ENCODE data around the gene COL18A1.

COL18A1 gene

DNA sequence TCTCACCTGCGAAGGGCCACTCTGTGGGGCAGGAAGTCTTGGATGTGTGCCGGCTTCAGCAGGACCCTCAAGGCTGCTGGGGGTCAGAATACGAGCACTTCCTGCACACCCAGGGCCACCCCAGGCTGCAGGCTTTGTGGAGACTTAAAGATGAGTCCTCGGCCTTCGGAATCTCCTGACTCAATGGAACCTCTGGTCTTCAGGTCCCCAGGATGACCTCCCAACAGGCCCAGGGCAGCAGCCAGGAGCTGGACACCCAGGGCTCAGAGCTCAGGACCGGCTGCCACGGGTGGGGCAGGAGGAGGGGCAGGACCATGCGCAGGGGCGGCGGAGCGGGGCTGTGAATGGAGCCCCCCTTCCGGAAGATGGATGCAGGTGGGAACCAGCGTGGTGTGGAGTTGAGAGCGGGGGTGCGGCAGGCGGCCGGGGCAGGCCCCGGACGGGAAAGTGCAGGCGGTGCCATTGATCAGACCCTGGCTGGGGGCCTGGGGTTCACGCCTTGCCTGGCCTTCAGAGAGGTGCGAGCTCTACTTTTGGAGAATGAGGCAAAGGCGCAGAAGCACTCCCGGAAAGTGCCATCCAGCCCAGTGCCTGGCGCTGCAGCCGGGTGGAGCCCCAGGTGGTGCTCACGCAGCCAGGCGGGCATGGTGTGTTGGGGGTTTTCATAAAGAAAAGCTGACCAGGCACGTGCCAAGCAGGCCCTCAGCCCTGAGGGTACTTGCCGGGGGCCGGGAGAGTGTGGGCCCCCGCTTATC, 10.4 kb downstream of the COL18A1 start:
- no peak for DNase-seq

DNA sequence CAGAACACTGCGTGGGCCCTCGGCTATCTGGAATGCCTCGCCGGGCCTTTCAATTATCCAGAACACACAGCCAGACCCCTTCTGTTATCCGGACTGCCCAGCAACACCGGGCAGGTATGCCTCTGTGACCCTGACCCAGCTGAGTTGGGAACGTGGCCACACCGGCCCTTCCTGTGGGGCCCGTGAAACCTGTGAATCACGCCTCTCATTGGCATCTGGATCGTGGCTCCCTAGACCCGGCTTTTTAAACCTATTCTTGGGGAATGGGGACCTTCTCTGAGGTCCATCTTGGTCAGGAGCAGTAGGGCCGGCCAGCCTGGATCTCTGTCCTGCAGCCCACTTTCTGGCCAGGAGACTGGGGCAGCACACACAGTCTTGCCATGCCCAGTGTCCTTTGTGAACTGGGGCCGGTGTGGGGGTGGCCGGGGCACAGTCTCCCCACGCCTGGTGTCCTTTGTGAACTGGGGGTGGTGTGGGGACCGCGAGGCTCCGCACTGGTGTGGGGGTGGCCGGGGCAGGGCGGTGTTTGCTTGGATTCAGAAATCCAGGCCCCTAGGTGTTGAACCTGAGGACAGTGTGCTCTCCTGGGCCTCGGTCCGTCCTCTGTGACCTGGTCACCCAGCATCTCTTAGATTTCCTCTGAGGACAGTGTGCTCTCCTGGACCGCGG, 11.1 kb downstream of the COL18A1 start:
- DNase-seq, result no peak

DNA sequence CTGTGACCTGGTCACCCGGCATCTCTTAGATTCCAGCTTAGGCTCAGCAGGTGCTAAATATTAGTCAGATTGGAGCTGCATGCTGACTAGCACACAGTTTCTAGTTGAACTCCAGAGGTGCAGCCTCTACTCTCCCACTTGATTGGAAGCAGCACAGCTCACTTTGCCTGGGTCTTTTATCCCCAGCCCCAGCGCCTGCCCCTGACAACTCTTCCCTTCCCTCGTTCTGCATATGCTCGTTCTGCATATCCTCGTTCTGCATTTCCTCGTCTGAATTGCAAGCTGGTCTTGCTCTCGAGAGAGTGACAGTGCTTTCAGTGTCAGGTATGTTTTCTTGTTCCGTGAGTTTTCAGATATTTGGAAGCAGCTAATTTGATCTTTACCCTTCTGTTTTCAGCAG, 11.7 kb downstream of the COL18A1 start:
- no peak for DNase-seq

DNA sequence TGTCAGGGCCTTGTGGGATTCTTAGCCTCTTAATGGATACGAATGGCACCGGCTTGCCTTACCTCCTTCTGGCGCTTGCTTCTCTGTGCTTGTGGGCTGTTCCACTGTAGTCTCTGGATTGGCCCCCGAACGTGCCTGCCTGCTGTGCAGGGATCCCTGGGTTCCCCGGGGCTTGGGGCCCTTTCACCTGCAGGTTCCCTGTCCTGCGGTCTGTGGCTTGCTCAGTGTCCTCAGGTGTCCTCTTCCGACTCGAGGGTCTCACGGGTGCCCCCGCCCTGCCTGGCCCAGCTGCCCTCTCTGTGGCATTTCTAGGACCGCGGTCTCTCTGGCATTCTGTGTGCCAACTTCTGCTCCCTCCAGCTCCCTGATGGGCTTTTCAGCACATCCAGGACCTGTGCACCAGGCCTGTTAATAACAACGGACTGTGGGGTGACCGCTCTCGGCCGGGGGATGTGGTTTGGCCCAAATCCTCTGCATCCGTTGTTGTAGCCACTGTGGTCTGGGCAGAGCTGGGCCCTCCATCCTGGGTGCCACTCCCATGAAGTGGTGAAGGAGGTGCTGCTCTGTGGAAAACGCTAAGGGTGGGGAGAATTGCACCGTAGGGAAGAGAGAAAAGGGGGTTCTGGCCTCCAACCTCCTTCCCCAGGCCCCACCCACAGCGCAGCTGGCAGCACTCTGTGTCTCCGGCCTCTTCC, 12.4 kb downstream of the COL18A1 start:
- no peak for DNase-seq

DNA sequence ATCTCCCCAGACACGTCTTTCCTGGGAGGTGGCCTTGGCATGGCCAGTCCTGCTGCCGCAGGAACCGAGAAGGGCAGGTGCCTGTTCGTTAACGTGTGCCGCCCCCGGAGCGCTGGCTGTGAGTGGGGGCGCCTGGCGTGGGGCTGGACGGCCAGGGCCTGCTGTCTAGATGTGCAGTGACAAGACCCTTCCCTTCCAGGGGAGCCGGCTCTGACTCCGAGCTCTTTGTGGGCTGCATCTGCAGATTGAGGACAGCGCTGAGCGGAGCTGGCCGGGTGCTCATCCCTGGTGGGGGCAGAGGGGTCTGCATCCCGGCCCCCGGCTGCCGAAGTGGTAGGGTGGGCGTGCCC, 13.0 kb downstream of the COL18A1 start:
- no peak for DNase-seq

DNA sequence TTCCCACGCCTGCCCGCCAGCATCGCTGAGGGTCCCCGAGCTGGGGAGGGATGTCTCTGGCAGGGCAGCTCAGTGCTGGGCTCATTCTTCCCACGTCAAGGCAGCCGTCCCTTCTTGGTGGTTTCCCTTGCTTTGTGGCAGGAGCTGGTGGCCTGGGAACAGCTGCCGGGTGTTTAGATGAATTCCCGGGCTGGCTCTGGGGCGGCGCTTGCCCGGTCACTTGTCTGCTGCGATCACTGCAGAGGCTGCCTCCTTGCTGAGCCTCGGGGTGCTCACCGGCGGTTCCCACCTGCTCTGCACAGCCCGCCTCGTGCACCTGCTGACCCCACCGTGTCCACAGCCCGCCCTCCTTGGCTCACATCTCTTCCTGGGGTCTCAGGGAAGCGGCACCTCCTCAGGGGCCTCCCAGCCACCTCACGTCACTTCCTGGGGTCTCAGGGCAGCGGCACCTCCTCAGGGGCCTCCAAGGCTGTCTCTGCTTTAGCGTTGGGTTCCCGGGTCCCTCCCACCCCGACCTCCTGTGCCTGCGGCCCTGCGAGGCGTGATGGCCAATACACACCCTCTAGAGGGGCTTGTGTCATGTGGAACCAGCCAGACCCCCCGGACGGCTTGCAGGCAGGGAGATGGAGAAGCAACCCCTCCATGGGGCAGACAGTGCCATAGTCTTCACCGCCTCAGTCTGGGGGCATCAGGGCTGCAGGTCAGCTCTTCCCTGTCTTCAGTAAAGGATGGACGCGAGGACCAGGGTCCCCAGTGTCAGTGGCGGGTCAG, 13.5 kb downstream of the COL18A1 start:
- DNase-seq, result no peak

DNA sequence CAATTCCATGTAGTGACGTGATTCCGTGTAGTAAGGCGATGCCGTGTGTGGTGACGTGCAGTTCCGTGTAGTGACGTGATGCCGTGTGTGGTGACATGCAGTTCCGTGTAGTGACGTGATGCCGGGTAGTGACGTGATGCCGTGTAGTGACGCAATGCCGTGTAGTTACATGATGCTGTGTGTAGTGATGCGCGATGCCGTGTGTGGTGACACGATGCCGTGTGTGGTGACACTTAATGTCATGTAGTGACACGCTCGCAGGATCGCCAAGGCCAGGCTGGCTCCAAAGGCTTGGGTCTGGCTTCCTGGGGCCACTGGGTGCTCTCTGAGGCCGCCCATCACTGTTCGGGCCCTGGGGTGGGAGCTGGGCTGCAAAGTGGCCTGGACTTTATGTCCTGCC, 14.2 kb downstream of the COL18A1 start:
- DNase-seq, result no peak

DNA sequence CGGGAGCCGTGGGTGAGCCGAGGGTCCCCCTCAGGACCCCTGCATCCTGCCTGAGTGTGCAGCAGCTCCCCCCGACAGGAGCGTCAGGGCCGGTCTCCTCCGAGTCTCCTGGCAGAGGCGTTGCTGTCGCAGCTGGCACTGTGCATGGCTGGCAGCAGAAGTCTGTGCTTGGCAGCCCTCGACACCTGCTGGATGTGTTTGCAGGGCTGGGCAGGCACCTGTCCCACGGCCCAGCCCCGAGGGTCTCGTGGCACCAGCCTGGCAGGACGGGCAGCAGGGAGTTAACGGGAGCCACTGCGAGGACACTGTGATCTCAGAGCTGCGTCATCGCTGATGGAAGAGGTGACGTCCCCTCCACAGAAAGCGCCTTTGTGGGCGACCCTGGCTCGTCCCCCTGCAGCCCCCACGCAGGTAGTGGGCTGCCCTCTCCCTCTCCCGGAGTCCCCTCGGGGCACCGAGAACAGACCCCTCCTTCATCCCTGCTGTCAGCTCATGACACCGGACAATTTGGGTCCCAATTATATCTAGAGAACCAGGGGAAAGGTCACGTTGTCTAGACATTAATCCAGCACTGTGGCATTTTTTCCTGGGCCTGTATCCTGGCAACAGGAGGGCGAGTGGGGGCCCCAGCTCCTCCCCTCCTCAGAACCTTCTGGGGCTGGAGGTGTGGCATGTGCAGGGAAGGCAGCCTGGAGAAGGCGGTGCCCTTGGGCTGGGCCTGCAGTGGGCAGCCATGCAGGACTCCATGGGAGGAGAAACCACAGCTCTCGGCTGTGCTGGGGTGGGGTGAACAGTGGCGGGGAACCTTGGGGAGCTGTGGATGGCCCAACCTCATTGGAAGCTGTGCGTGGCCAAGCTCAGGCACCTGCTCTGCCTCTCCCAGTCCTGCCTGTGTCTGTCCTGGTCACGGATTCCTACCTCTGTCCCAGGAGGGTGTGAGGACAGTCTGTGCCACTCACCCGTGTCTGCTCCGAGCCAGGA, 15.4 kb downstream of the COL18A1 start:
- DNase-seq, result no peak

DNA sequence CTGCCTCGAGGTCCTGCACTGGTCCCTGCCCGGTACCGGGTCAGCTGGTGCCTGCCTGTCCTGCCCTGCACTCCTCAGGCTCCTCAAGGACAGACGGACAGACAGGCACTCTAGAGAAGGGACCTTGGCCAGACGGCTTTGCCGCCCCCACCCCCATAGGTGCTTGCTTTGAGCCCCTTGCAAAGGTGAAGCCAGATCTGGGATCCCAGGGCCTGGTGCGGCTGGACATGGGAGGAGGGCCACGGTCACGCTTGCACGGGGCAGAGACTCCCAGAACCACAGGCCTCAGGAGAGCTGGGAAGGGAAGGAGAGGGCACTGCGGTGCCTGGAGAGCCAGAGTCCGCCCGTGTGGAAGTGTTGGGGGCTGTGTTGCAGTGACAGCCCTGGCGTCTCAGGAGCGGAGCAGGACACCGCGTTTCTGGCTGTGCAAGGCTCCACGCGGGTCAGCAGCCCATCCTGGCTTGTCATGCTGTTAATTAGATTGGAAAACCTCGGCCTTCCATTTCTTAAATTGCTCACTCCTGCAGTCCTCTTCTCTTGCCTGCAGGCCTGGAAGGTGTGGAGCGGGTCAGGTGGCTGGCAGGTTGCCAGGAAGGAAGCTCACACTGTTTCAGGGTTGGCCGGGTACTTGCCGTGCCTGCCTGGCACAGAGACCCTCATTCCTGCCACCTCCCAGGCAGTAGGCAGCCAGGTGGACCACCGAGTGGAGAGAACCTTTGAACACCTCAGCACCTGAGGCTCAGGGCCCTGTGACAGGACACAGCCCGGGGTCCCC, 16.3 kb downstream of the COL18A1 start:
- DNase-seq, result no peak

DNA sequence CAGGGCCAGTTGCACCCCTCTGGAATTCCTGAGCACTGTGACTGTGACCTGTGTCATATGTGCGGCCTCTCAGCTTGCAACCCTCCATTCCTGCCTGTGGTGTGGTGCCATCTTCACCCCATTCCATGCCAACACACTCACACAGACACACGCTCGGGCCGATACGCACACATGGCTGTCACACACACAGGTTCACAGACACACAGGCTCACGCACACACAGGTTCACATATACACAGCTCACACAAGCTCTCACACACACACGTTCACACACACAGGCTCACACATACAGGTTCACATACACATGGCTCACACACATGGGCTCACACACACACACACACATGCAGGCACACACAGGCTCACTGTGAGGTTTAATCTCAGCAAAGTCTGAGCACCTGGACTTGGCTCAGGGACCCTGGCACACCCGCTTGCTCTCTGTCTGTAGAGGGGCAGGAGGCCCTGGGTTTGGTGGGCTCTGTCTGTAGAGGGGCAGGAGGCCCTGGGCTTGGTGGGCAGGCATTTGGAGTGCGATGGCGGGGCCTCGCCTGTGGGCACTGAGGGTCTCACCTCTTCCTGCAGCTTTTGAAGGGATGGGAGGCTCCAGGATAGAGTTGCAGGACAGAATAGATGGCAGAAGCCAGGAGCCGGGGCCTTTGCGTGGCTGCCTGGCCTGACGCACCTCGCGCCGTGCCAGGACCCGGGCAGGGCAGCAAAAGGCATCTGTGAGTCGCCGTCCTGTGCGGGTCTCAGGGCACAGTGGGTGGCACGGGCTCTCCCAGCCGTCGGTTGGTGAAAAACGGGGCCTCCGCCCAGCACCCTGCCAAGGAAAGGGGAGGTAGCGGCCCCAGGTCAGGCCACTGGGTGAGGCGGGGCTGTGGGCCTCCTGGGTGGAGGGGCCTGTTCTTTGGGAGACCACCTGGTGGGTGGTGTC, 17.1 kb downstream of the COL18A1 start:
- no peak for DNase-seq

DNA sequence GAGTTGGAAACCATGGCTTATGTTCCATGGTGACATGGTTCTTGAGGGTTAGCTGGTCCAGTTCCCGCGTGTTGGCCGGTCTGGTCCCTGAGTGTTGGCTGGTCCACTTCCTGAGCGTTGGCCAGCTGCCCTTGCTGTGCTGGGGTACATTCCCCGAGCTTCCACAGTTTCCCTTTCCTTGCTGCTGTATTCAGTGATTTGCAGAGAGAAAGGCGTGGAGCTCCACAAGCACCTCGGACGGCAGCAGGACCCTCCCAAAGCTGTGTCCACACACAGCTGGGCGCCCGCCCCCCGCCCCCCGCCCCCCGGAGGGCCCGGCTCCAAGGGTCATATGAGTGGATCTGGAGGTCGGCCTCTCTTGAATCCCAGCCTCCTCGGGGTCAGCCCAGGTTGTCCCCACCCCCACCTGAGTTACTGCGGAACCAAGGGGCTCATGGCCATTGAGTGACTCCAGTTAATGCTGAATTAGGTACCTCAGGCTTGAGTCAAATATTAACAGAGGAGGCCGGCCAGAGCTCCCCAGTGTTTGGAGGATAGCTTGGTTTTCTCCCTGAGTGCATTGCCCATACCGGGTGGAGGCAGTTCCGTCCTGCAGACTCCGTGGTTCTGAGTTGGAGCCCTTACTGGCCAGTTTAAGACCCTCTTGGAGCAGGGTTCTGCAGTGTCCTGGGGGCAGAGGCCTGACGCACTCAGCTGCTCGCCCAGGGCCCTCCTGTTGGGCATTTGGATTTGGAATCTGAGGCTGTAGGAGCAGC, 18.4 kb downstream of the COL18A1 start:
- no peak for DNase-seq

DNA sequence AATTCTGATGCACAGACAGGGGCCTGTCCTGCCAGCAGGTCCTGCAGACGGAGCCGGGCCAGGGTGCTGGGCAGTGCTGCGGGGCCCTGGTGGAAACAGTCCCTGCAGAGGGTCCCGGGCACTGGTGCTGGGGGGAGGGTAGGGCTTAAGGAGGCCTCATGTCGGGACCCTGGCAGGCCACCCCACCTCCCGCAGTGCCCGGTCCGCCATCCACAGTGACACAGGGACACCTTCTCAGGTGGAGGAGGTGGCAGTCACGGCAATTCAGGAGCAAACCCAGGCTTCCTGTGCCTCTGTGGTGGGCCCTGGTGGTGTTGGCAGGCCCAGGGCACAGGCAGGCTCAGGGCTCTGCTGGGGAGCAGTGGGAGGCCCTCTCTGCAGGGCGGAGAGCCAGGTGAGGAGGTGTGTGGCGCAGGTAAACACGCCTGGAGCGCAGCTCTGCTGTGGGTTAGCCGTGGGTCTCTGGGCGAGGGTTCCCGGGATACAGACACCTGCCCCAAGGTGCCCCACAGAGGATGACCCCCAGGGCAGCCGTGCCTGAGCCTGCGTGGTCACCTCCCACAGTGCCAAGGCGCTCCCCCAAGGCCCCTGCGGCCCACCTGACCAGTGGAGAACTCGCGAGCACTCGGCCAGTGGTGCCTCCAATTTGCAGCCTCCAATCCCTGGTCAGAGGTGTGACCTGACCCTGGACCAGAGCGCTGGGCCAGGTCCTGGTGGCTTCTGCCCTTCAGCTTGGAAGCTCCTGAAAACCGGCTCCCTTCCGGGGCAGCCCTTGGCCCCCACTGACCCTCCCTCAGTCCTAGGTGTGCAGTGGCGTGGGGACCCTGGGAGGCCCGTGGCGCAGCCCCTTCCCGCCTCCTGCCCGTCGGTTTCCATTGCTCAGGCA, 19.2 kb downstream of the COL18A1 start:
- DNase-seq, result no peak

DNA sequence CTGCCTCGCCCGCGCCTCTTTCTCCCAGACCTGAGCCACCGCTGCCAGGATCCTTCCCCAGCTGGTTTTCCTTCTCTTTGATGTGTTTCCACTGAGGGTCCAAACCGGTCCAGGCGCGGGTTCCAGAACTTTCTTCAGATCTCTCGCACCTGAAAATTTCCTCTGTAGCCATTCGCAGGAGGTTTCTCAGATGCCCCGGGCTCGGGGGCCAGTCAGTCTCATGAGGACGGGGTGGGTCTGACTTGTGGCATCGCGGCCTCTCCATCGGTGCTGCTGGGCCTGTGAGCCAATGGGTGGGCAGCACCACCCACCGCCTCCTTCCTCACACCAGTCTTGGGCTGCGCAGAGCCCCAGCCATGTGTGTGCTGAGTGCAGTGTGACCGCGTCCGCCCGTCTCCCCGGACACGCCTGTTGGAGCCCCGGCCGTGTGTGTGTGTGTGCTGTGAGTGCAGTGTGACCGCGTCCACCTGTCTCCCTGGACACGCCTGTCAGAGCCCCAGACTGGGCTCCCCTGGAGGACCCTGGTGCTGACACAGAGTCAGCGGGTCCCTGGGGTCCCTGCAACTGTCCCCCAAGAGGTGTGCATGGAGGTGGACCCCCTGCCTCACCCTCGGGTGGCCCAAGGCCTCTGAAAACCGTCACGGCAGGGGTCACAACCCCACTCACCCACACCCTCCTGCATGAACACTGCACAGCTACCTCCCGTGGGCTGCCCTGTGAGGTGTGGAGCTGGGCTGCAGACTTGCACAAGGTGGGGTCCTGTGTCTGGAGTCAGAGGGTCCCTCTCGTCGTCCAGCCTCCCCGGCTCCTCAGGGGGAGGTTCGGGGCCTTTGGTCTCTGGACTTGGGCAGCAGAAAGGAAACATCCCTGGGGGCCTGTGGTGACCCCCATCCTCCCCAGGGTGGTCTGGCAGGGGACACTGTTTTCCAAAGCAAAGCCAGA, 20.2 kb downstream of the COL18A1 start:
- no peak for DNase-seq

DNA sequence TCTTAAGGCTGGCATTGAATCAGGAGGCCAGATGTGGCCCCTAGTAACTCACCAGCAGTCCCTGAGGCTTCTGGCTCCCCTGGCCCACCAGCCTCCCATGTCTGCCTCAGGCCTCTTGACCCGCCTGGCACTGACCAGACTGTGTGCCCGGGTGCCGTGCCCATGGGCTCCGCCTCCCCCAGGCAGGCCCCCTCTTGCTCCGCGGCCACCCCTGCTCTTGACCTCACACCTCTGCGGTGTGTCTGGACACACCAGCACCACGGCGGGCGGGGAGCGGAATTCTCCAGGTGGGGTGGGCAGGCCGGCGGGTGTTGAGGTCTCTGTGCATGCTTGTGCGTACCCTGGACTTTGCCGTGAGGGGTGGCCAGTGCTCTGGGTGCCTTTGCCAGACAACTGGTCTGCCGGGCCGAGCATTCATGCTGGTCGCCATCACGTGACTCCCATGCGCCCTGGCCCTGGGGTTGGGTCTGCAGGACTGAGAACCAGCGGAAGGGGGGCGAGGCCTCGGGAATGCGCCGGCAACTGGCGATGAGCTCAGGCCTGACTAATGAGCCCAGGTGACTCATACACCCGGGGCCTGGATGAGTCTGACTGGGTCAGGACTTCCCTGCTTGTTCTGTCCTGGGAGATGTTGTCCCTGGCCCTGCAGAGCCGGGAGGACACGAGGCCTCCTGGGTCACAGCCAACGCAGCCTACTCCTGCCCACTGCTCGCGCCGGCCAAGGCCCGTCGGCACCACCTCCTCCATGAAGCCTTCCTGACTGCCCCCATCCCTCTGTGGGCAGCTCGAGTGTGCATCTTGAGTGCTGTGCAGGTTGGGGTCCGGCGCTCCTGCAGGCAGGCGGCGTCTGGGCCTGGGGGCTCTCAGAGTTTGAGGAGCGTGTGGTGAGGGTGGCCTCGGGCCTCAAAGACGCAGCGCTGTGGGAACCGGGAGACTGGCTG, 22.6 kb downstream of the COL18A1 start:
- no peak for DNase-seq

DNA sequence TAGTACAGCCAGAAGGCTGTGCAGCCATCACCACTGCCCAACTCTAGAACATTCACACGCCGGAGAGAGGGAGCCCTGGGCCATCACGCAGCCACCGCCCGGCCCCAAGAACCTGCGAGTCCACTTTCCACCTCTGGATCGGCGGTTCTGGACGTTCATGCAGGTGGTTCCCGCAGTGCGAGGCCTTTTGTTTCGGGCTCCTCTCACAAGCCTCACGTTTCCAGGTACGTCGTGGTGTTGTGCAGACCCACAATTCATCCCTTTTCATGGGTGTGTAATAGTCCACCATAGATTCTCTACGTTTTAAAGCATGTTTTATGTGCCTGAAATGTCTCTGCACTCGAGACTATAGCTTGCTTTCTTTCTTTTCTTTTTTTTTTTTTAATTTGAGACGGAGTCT, 23.6 kb downstream of the COL18A1 start:
- no peak for DNase-seq

All from NCI-H774 (cell line).